Activated T-cell treated with anti-CD3 and anti-CD28 coated beads for 1 hour (primary cell): ENCODE results near the gene CD6.
"Not testable (repeated sequence)": the region's sequence is repeated elsewhere in the genome, so short reads cannot be mapped to it uniquely, and the experiment has no call there.

Source experiments
- DNase-seq: peaks from one replicate; pipeline ENCODE4 v3.0.0-alpha.2; 2020; ENCODE audit warnings: low read depth

CD6 gene

GRCh38 chr11:60953781-60954180, 17.7 kb upstream of the CD6 start:
- DNase-seq, result no peak

GRCh38 chr11:60954421-60954820, 17.1 kb upstream of the CD6 start:
- DNase-seq, result no peak

- DNase-seq, result no peak
Measured at GRCh38 chr11:60955571-60955970, 15.9 kb upstream of the CD6 start.

- no peak for DNase-seq
Measured at GRCh38 chr11:60957188-60957587, 14.3 kb upstream of the CD6 start.

- DNase-seq, result no peak
Measured at GRCh38 chr11:60959431-60959830, 12.0 kb upstream of the CD6 start.

- no peak for DNase-seq
Measured at GRCh38 chr11:60960405-60960804, 11.1 kb upstream of the CD6 start.

GRCh38 chr11:60964801-60965200, 6.7 kb upstream of the CD6 start:
- no peak for DNase-seq

GRCh38 chr11:60966890-60967289, 4.6 kb upstream of the CD6 start:
- no peak for DNase-seq

- DNase-seq, result no peak
Measured at GRCh38 chr11:60968223-60968622, 3.3 kb upstream of the CD6 start.

GRCh38 chr11:60970369-60970774, 1.1 kb upstream of the CD6 start:
- peak; percentile 74 for DNase-seq

GRCh38 chr11:60970890-60971289, 590 bp upstream of the CD6 start:
- no peak for DNase-seq

- no peak for DNase-seq
Measured at GRCh38 chr11:60972182-60973030, 926 bp downstream of the CD6 start.

GRCh38 chr11:60973699-60974098, 2.2 kb downstream of the CD6 start:
- DNase-seq, result no peak

- not testable (repeated sequence) for DNase-seq
Measured at GRCh38 chr11:60974316-60974715, 2.8 kb downstream of the CD6 start.

- DNase-seq, result no peak
Measured at GRCh38 chr11:60974726-60975125, 3.2 kb downstream of the CD6 start.

GRCh38 chr11:60977224-60977623, 5.7 kb downstream of the CD6 start:
- no peak for DNase-seq

GRCh38 chr11:60977836-60978235, 6.4 kb downstream of the CD6 start:
- no peak for DNase-seq

GRCh38 chr11:60978546-60979380, 7.3 kb downstream of the CD6 start:
- DNase-seq, result no peak

GRCh38 chr11:60981515-60981914, 10.0 kb downstream of the CD6 start:
- DNase-seq, result no peak

- no peak for DNase-seq
Measured at GRCh38 chr11:60982184-60982583, 10.7 kb downstream of the CD6 start.

- DNase-seq, result no peak
Measured at GRCh38 chr11:60984149-60984548, 12.7 kb downstream of the CD6 start.

GRCh38 chr11:60984636-60985035, 13.2 kb downstream of the CD6 start:
- no peak for DNase-seq

GRCh38 chr11:60985501-60985900, 14.0 kb downstream of the CD6 start:
- DNase-seq, result no peak
